HG02885 (cell line): Measurements from ENCODE around the gene SYNGR2.
"Not testable (repeated sequence)": the region's sequence is repeated elsewhere in the genome, so short reads cannot be mapped to it uniquely, and the experiment has no call there.

Experiments used
- ATAC-seq: cut with Tn5 transposase; IDR thresholded peaks from one replicate; pipeline ENCODE4 v1.9.1; 2021; ENCODE audit warnings: mild to moderate bottlenecking; ENCODE audit not compliant: unreplicated experiment, poor library complexity

SYNGR2 gene

GRCh38 chr17:78168903-78169793, 767 bp downstream of the SYNGR2 start:
- no peak for ATAC-seq

- ATAC-seq, result no peak
These were observed 2.6 kb downstream of the SYNGR2 start for GRCh38 chr17:78170692-78171590.

GRCh38 chr17:78171591-78172248, 3.3 kb downstream of the SYNGR2 start:
- not testable (repeated sequence) for ATAC-seq

- ATAC-seq, result no peak
These were observed 4.1 kb downstream of the SYNGR2 start for GRCh38 chr17:78172249-78173051.

GRCh38 chr17:78173097-78173715, 4.8 kb downstream of the SYNGR2 start:
- ATAC-seq, result peak; percentile 29

- no peak for ATAC-seq
These were observed 6.0 kb downstream of the SYNGR2 start for GRCh38 chr17:78174346-78174869.

GRCh38 chr17:78174870-78175642, 6.7 kb downstream of the SYNGR2 start:
- no peak for ATAC-seq

- no peak for ATAC-seq
These were observed 7.2 kb downstream of the SYNGR2 start for GRCh38 chr17:78175643-78175981.

- ATAC-seq, result peak; percentile 41
These were observed 8.2 kb downstream of the SYNGR2 start for GRCh38 chr17:78176548-78177025.

- no peak for ATAC-seq
These were observed 11.0 kb downstream of the SYNGR2 start for GRCh38 chr17:78179372-78179771.

- ATAC-seq, result no peak
These were observed 11.7 kb downstream of the SYNGR2 start for GRCh38 chr17:78180083-78180482.

GRCh38 chr17:78180508-78180907, 12.1 kb downstream of the SYNGR2 start:
- no peak for ATAC-seq

GRCh38 chr17:78182504-78182903, 14.1 kb downstream of the SYNGR2 start:
- no peak for ATAC-seq

GRCh38 chr17:78183916-78184315, 15.5 kb downstream of the SYNGR2 start:
- ATAC-seq, result no peak

GRCh38 chr17:78184351-78184750, 16.0 kb downstream of the SYNGR2 start:
- no peak for ATAC-seq

GRCh38 chr17:78184868-78185267, 16.5 kb downstream of the SYNGR2 start:
- no peak for ATAC-seq

GRCh38 chr17:78185981-78186691, 17.8 kb downstream of the SYNGR2 start:
- no peak for ATAC-seq
